Osteocyte (in vitro differentiated cells): ENCODE measurements around the gene MTHFS. TPM values are rescaled to one million over a fixed set of nuclear protein-coding genes. Genes with fewer than 3 reads are reported as not detected.

Experiments used
- DNase-seq: peaks from one replicate; pipeline ENCODE4 v3.0.0; 2021; ENCODE audit warnings: mixed read lengths; ENCODE audit not compliant: unreplicated experiment; ENCODE audit errors: extremely low spot score
- H3K27ac Mint-ChIP-seq: one replicate; pipeline ENCODE4 v1.8.0; 2021; ENCODE audit warnings: mild to moderate bottlenecking, mixed read lengths; ENCODE audit not compliant: unreplicated experiment
- H3K27me3 Mint-ChIP-seq: one replicate; pipeline ENCODE4 v1.8.0; 2021; ENCODE audit warnings: mixed read lengths; ENCODE audit not compliant: unreplicated experiment
- H3K36me3 Mint-ChIP-seq: one replicate; pipeline ENCODE4 v1.8.0; 2021; ENCODE audit warnings: mixed read lengths; ENCODE audit not compliant: unreplicated experiment
- H3K4me1 Mint-ChIP-seq: one replicate; pipeline ENCODE4 v1.8.0; 2021; ENCODE audit warnings: mixed read lengths; ENCODE audit not compliant: unreplicated experiment
- H3K4me3 Mint-ChIP-seq: one replicate; pipeline ENCODE4 v1.8.0; 2021; ENCODE audit warnings: mild to moderate bottlenecking, moderate library complexity, mixed read lengths; ENCODE audit not compliant: unreplicated experiment
- H3K9me3 Mint-ChIP-seq: one replicate; pipeline ENCODE4 v1.8.0; 2021; ENCODE audit warnings: mixed read lengths; ENCODE audit not compliant: unreplicated experiment
- CTCF ChIP-seq: fragments of 200-600 bp; sonication (generic); IDR thresholded peaks from 2 replicates; pipeline ENCODE4 v1.5.0; 2021; ENCODE audit warnings: antibody characterized with exemption, mild to moderate bottlenecking, moderate library complexity
- total RNA-seq: library from RNA; stranded (reverse); gene quantifications from 2 replicates; pipeline ENCODE4 v1.2.1, GENCODE V29; 2021

The MTHFS gene
- total RNA-seq, 1 donor from 2014 or later, result 12.0 TPM

GRCh38 chr15:79875213-79875612 lies 21.6 kb downstream of the MTHFS start:
- no peak for DNase-seq
- peaks cover 41% of the 10 kb centered on the region for H3K9me3 Mint-ChIP-seq
- peaks cover 66% of the 10 kb centered on the region for H3K36me3 Mint-ChIP-seq
- no peaks in the 10 kb centered on the region for H3K4me1 Mint-ChIP-seq
- H3K27me3 Mint-ChIP-seq, result no peaks in the 10 kb centered on the region
- H3K27ac Mint-ChIP-seq, result no peak overlapping the region
- H3K4me3 Mint-ChIP-seq, result no peak overlapping the region
- TF ChIP-seq CTCF, result no peak

- Mint-ChIP-seq H3K27ac (no peak overlapping the region), H3K36me3 (peaks cover 57% of the 10 kb centered on the region), H3K9me3 (peaks cover 35% of the 10 kb centered on the region), H3K4me3 (no peak overlapping the region), H3K27me3 (no peaks in the 10 kb centered on the region), H3K4me1 (no peaks in the 10 kb centered on the region)
- DNase-seq, result no peak
- no peak for TF ChIP-seq CTCF
These were observed 22.6 kb downstream of the MTHFS start for GRCh38 chr15:79874242-79874641.

GRCh38 chr15:79872358-79873017 lies 24.3 kb downstream of the MTHFS start:
- DNase-seq, result no peak
- Mint-ChIP-seq H3K4me3 (no peak overlapping the region), H3K36me3 (peaks cover 47% of the 10 kb centered on the region), H3K27ac (no peak overlapping the region), H3K4me1 (no peaks in the 10 kb centered on the region), H3K9me3 (peaks cover 23% of the 10 kb centered on the region), H3K27me3 (no peaks in the 10 kb centered on the region)
- no peak for TF ChIP-seq CTCF

GRCh38 chr15:79868554-79868953 lies 28.3 kb downstream of the MTHFS start:
- Mint-ChIP-seq H3K9me3 (no peaks in the 10 kb centered on the region), H3K27me3 (no peaks in the 10 kb centered on the region), H3K27ac (no peak overlapping the region), H3K36me3 (peaks cover 15% of the 10 kb centered on the region), H3K4me1 (peaks cover 2% of the 10 kb centered on the region), H3K4me3 (no peak overlapping the region)
- no peak for DNase-seq
- no peak for TF ChIP-seq CTCF

- Mint-ChIP-seq H3K36me3 (peaks cover 8% of the 10 kb centered on the region), H3K4me1 (peaks cover 2% of the 10 kb centered on the region), H3K9me3 (no peaks in the 10 kb centered on the region), H3K27ac (no peak overlapping the region), H3K27me3 (no peaks in the 10 kb centered on the region), H3K4me3 (no peak overlapping the region)
- TF ChIP-seq CTCF, result no peak
- no peak for DNase-seq
These were observed 32.9 kb downstream of the MTHFS start for GRCh38 chr15:79863886-79864285.
